HCT116 (cell line): ENCODE data around the gene IMMP2L.

Source experiments
- CTCF ChIP-seq, 3 experiments: fragments of 200-600 bp in 1 of 3; sonication (generic) in 1 of 3; IDR thresholded peaks in 2 of 3; conservative IDR thresholded peaks in 1 of 3; 2 replicates each; pipeline ENCODE4 v1.5.1; 2012 to 2017; ENCODE audit warnings: low read depth in 2 of 3, low read length in 2 of 3, antibody characterized with exemption in 1 of 3, borderline replicate concordance in 1 of 3, control low read depth in 1 of 3, mild to moderate bottlenecking in 1 of 3, mixed read lengths in 1 of 3, mixed run types in 1 of 3, moderate library complexity in 1 of 3; ENCODE audit not compliant: insufficient read depth in 1 of 3
- FOSL1 ChIP-seq: IDR thresholded peaks from 2 replicates; pipeline ENCODE4 v1.6.1; 2012; ENCODE audit warnings: low read depth
- POLR2A ChIP-seq: IDR thresholded peaks from 2 replicates; pipeline ENCODE4 v1.7.0; 2011; ENCODE audit warnings: borderline replicate concordance; ENCODE audit not compliant: insufficient read depth, insufficient read length; ENCODE audit errors: extremely low read depth
- POLR2AphosphoS5 ChIP-seq: IDR thresholded peaks from 2 replicates; pipeline ENCODE4 v1.6.1; 2011; ENCODE audit warnings: mild to moderate bottlenecking, low read depth, low read length, moderate library complexity
- REST ChIP-seq: IDR thresholded peaks from 2 replicates; pipeline ENCODE4 v1.6.1; 2012; ENCODE audit warnings: low read depth
- TCF7L2 ChIP-seq: IDR thresholded peaks from 2 replicates; pipeline ENCODE4 v1.7.0; 2011; ENCODE audit warnings: borderline replicate concordance, inconsistent platforms; ENCODE audit not compliant: insufficient read depth, insufficient read length; ENCODE audit errors: extremely low read depth

GRCh38 chr7:111138193-111138569 is 424.1 kb downstream of the IMMP2L start:
- no peak for TF ChIP-seq POLR2AphosphoS5
- peak; percentile 80 for TF ChIP-seq FOSL1
- no peak for TF ChIP-seq POLR2A
- no peak for TF ChIP-seq CTCF (IDR thresholded peaks at IDR 0.05 in 2 of 3, conservative IDR thresholded peaks at IDR 0.05 in 1 of 3; ENCODE audit: borderline replicate concordance in 1 of 3, insufficient read depth in 1 of 3, low read depth in 2 of 3, low read length in 2 of 3)
- no peak for TF ChIP-seq REST
- TF ChIP-seq TCF7L2, result peak; percentile 57
